ENCODE measurements around the gene RAB4A.
A peak's percentile ranks its signal among the peaks of the same experiment; 100 is the strongest.

RAB4A gene

GRCh38 chr1:229270547-229271447 lies at the start of gene RAB4A:
RAB4A (plus strand) TSS chr1:229271111; CDS start chr1:229271340, 229 bp downstream.
- DNase-seq (ENCODE audit: low read depth) = peak; percentile 64

GRCh38 chr1:229222081-229222480 lies 48.8 kb upstream of the RAB4A start:
- DNase-seq (ENCODE audit: low read depth) = no peak

DNA sequence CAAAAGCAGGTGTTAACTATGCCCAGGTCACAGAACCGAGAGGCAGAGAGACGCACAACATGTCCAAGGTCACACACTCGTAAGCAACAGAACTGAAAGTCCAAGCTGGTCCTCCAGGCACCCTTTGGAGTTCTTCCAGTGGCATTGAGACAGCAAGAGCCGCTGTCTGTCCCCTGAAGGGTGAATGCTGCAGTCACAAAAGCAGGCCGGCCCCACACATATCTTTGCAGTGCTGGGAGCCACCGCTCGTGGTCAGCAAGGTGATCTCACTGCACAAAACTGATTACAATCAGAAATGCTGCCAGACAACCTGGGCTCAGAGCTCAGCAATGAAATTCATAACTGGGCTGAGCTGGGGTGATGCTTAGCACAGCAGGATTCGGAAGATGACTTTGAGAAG lies 47.4 kb upstream of the RAB4A start:
- no peak for DNase-seq (ENCODE audit: low read depth)

GRCh38 chr1:229224308-229224707 lies 46.6 kb upstream of the RAB4A start:
- DNase-seq (ENCODE audit: low read depth) = no peak

DNA sequence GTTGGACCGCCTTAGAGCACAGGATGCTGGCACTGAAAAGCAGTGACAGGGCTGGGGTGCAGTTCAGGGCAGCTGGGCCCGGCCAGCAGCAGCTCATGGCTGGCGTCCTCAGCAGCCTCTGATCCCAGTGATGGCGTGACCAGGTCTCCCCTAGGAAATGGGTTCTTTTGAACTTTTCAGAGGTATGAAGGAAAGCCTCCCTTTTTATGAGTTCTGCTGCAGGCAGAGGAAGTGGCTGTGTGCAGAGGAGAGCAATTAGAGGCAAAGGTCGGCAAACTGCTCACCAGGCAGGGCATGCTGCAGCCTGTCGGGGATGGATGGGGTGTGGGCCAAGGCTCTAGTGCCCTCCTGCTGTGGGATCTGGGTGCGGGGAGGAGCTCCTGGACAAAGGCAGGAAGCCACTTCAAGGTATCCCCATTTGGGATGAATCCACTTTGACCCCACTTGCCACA lies 45.6 kb upstream of the RAB4A start:
- DNase-seq (ENCODE audit: low read depth) = no peak

DNA sequence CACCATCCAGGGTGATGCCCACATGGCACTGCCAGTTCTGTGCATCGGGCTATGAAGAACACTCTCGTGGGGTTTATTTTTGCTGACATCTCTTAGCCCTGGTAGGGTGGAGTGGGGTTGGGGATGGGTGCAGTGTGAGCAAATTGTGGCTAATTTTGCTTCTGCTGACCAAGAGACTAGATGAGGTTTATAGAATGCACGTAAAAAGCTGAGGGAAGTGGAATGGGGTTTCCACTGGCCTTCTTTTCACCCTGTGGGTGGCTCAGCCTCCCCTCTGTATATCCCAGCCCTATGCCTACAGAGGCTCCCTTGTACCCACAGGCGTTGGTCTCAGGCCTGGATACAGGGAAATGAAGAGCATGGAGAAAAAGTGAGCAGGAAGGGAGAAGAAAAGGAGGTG lies 44.1 kb upstream of the RAB4A start:
- DNase-seq (ENCODE audit: low read depth) = no peak

- peak; percentile 80 for DNase-seq (ENCODE audit: low read depth)
Measured at GRCh38 chr1:229227298-229227919, 43.5 kb upstream of the RAB4A start.

DNA sequence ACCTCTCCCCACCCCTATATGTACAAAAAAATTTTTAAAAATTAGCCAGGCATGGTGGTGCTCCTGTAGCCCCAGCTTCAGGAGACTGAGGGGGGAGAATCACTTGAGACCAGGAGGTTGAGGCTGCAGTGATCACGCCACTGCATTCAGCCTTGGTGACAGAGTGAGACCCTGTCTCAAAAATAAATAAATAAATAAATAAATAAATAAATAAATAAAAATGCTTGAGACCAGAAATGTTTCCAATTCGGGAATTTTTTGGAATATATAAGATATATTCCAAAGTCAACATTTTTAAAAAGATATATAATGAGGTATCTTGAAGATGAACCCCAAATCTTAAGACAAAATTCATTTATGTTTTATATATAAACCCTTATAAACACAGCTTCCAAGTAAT lies 42.4 kb upstream of the RAB4A start:
- no peak for DNase-seq (ENCODE audit: low read depth)

DNA sequence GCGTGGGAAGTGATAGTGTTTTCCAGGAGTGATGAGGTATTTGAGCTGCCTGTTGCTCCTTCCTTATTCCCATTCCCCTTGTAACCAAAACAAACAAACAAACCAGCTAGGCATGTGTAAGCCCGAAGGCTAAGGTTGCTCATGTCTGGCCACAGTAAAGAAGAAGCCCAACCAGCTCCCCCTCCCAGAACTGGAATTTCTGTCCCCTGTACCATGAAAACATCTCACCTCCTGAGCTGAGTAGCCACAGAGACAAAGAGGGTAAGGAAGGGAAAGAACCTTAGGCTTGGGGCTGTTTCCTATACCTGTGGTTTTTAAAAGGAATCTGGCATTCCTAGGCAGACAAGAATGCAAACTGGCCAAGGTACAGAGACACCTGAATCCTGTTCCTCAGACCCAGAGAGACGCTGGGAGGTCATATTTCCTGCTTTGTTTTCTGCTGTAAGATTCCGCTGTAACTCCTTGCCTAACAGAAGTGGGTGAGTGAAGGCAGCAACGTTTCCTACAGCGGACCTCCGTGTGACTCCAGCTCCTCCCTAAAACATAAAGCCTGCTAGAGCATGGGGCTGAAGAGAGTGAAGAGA lies 41.7 kb upstream of the RAB4A start:
- no peak for DNase-seq (ENCODE audit: low read depth)

DNA sequence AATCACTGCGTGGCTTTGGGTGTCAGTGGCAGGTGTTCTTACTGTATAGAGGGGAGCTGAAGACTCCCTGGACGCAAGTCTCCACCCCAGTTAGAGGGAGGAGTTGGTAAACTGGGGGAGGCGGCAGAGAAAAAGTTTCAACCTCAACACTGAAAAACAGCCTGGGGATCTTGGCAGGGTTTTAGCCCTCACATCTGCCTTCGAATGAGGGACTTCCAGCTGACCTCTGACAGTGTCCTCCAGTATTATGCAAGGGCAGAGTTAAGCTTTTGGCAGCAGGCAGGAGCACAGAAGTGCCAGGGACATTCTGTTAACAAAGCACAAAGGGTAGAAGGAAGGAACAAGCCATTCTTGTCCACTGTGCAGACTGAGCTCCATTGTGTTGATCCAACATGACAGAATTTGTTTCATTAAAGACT lies 41.2 kb upstream of the RAB4A start:
- no peak for DNase-seq (ENCODE audit: low read depth)

GRCh38 chr1:229230140-229230892 lies 40.6 kb upstream of the RAB4A start:
- DNase-seq (ENCODE audit: low read depth) = no peak

DNA sequence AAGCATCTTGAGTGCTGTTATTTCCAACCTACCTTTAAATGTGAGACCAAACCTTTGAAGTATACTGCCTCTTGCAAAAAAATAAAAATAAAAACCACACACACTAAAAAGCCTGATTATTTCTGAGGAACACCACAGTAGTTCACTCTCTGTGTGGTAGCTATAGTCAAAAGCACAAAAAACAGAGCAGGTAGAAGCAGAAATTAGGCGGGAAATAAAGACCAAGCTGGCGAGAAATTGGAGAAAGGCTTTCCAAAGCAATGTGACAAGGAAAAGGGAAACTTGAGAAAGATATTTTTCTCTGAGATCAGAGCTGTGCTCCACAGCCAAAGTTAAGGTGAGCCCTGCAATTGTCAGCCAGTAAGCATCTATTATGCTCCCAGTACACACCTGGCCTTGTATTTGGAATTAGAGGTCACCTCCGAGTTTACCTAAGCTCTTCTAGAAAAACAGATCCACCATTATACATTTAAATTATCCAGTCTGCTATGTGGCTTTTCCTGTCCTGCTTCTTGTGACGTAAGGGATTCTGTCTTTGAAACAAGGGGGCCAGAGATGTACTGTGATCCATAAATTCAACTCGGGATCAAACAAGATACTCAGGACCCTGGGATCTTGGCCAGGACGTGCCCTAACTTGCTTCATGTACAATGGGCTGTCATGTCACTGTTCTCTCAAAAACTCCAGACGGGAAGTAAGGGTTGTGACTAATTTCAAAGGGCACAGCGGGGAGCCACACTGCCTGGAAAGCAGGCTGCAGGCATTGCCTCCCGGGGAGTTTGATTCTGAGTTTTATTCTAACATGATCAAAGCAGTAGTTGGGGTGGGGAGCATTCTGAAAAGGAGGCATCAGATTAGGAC lies 39.8 kb upstream of the RAB4A start:
- no peak for DNase-seq (ENCODE audit: low read depth)

- DNase-seq (ENCODE audit: low read depth) = no peak
Measured at GRCh38 chr1:229231754-229232119, 39.2 kb upstream of the RAB4A start.

- no peak for DNase-seq (ENCODE audit: low read depth)
Measured at GRCh38 chr1:229234870-229235472, 35.9 kb upstream of the RAB4A start.

- DNase-seq (ENCODE audit: low read depth) = no peak
Measured at GRCh38 chr1:229237320-229237719, 33.6 kb upstream of the RAB4A start.

DNA sequence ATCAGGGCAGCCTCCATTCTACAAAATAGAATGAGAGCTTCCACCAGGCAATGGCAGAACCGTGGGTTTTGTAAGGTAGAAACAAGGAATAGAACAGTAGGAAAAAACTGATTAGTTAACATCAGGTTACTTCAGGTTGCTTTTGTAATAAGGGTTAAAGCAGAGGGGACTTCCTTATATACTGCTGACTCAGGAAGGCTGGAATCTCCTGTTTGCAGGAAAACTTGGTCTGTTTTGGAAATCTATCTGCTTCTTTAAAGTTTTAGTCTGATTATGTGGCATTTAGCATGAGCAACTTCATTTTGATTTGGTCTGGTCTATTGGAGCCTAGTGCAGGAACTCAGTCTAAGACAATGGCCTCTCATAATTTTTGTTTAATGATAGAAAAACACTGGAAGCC lies 32.7 kb upstream of the RAB4A start:
- no peak for DNase-seq (ENCODE audit: low read depth)

- no peak for DNase-seq (ENCODE audit: low read depth)
Measured at GRCh38 chr1:229238674-229239415, 32.1 kb upstream of the RAB4A start.

GRCh38 chr1:229240532-229240931 lies 30.4 kb upstream of the RAB4A start:
- DNase-seq (ENCODE audit: low read depth) = no peak

- no peak for DNase-seq (ENCODE audit: low read depth)
Measured at GRCh38 chr1:229241390-229241789, 29.5 kb upstream of the RAB4A start.

GRCh38 chr1:229243638-229244037 lies 27.3 kb upstream of the RAB4A start:
- no peak for DNase-seq (ENCODE audit: low read depth)

All from stimulated activated CD8-positive, alpha-beta memory T cell treated with anti-CD3 and anti-CD28 coated beads, Interleukin-12 subunit alpha, Interleukin-12 subunit beta, amount 100 ng/mL, for 1 hour (primary cell).